ENCODE measurements around the gene P2RY11. TPM values are rescaled to one million over a fixed set of nuclear protein-coding genes. Genes with fewer than 3 reads are reported as not detected.

P2RY11 gene
- total RNA-seq, 1 experiment from 2014 or later, result 43.8 TPM

- H4K20me1 ChIP-seq (ENCODE audit: insufficient read depth), result no peaks in the 10 kb centered on the region
- H3K4me1 ChIP-seq (ENCODE audit: control insufficient read depth in 1 of 2, insufficient read depth in 2 of 2, low read length in 2 of 2), result peaks cover 0 to 6% of the 10 kb centered on the region in 2 experiments; a peak in 2 of 4 replicates
- H3K4me3 ChIP-seq (replicated peaks in 1 of 2; ENCODE audit: low read depth in 1 of 2, low read length in 2 of 2), result no peak overlapping the region
- H3K27me3 ChIP-seq (ENCODE audit: insufficient read depth, low read length), result no peaks in the 10 kb centered on the region
- no peaks in the 10 kb centered on the region for H3K79me2 ChIP-seq (ENCODE audit: insufficient read depth, low read length)
- TF ChIP-seq CTCF (IDR thresholded peaks at IDR 0.05 in 2 of 3, conservative IDR thresholded peaks at IDR 0.05 in 1 of 3; ENCODE audit: borderline replicate concordance in 1 of 3, insufficient read depth in 1 of 3, low read depth in 2 of 3, low read length in 2 of 3), result no peak
- TF ChIP-seq ZNF274 (IDR thresholded peaks at IDR 0.05; ENCODE audit: low read depth, low read length), result no peak
- no peak for TF ChIP-seq REST (IDR thresholded peaks at IDR 0.05; ENCODE audit: low read depth)
- no peak for TF ChIP-seq EZH2 (IDR thresholded peaks at IDR 0.05)
- TF ChIP-seq ATF3 (IDR thresholded peaks at IDR 0.05), result no peak
- no peak for TF ChIP-seq SRF (IDR thresholded peaks at IDR 0.05; ENCODE audit: low read depth)
- no peak for TF ChIP-seq ZFX (IDR thresholded peaks at IDR 0.05)
- no peak for TF ChIP-seq ELF1 (IDR thresholded peaks at IDR 0.05; ENCODE audit: borderline replicate concordance, low read depth)
- no peak for TF ChIP-seq EGR1 (IDR thresholded peaks at IDR 0.05; ENCODE audit: low read depth)
- no peak overlapping the region for H3K27ac ChIP-seq (ENCODE audit: low read depth, low read length)
- H3K4me2 ChIP-seq (ENCODE audit: low read length), result no peak overlapping the region
- BruUV-seq (replicated peaks), result no TSS peak
- POLR2A ChIA-PET, result no interaction called here
- RAD21 ChIA-PET (ENCODE audit: low non-redundant PET in 1 of 2, low total read pairs in 2 of 2, uncharacterized antibody in 2 of 2, unreplicated experiment in 2 of 2), result no interaction called here
- H3K9ac ChIP-seq (ENCODE audit: low read length), result no peak overlapping the region
- DNase-seq (ENCODE audit: low read depth, low spot score) (no peak), ATAC-seq (no peak)
- H2AFZ ChIP-seq (ENCODE audit: low read depth, low read length, poor library complexity, severe bottlenecking), result no peak overlapping the region
- peaks cover 24 to 66% of the 10 kb centered on the region in 2 experiments; a peak in 3 of 4 replicates for H3K36me3 ChIP-seq (ENCODE audit: control insufficient read depth in 1 of 2, insufficient read depth in 2 of 2, low read length in 2 of 2)
- CTCF ChIA-PET, result no interaction called here
- H3K9me2 ChIP-seq (ENCODE audit: insufficient read depth), result no peaks in the 10 kb centered on the region
- intact Hi-C loops (cut with micrococcal nuclease), result no loop called here
- H3K9me3 ChIP-seq (ENCODE audit: control insufficient read depth in 1 of 2, insufficient read depth in 1 of 2, low read depth in 1 of 2, low read length in 2 of 2), result no peaks in the 10 kb centered on the region
Observed at GRCh38 chr19:10134040-10134439, 22.5 kb downstream of the P2RY11 start.
